ENCODE results near the gene ASTN1. TPM values are rescaled to one million over a fixed set of nuclear protein-coding genes. Genes with fewer than 3 reads are reported as not detected.
A peak's percentile ranks its signal among the peaks of the same experiment; 100 is the strongest.

Gene ASTN1
- total and polyA plus RNA-seq, 9 of the 15 experiments (the other 6 are each of a cell fraction or from before 2014, with no cell fraction given), result 0.05 to 0.22 (median 0.18) TPM

DNA sequence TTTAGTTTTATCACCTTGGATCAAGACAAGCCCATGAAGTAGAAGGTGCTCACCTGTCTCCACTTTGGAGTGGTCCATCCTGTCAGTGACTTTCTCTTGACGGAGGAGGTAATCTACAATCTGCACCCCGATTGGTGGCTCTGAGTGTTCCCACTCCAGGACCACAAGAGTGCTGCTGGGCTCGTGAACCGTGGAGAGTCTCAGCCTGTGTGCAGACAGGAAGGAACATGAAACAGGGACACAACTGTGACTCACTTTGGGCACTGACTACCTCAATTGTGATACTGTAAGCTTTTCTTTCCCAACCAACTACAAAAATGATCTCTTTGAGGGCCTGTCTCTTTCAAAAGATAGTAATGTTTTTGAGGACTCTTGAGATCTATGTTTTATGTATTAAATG, 280.2 kb downstream of the ASTN1 start (continued):
- TF ChIP-seq, protein P1, sequence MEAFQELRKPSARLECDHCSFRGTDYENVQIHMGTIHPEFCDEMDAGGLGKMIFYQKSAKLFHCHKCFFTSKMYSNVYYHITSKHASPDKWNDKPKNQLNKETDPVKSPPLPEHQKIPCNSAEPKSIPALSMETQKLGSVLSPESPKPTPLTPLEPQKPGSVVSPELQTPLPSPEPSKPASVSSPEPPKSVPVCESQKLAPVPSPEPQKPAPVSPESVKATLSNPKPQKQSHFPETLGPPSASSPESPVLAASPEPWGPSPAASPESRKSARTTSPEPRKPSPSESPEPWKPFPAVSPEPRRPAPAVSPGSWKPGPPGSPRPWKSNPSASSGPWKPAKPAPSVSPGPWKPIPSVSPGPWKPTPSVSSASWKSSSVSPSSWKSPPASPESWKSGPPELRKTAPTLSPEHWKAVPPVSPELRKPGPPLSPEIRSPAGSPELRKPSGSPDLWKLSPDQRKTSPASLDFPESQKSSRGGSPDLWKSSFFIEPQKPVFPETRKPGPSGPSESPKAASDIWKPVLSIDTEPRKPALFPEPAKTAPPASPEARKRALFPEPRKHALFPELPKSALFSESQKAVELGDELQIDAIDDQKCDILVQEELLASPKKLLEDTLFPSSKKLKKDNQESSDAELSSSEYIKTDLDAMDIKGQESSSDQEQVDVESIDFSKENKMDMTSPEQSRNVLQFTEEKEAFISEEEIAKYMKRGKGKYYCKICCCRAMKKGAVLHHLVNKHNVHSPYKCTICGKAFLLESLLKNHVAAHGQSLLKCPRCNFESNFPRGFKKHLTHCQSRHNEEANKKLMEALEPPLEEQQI (IDR thresholded peaks at IDR 0.05), result no peak
- TF ChIP-seq STAT5A (IDR thresholded peaks at IDR 0.05; ENCODE audit: borderline replicate concordance, low read length), result no peak
- TF ChIP-seq, protein P2, sequence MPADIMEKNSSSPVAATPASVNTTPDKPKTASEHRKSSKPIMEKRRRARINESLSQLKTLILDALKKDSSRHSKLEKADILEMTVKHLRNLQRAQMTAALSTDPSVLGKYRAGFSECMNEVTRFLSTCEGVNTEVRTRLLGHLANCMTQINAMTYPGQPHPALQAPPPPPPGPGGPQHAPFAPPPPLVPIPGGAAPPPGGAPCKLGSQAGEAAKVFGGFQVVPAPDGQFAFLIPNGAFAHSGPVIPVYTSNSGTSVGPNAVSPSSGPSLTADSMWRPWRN (IDR thresholded peaks at IDR 0.05; ENCODE audit: low read depth), result no peak

DNA sequence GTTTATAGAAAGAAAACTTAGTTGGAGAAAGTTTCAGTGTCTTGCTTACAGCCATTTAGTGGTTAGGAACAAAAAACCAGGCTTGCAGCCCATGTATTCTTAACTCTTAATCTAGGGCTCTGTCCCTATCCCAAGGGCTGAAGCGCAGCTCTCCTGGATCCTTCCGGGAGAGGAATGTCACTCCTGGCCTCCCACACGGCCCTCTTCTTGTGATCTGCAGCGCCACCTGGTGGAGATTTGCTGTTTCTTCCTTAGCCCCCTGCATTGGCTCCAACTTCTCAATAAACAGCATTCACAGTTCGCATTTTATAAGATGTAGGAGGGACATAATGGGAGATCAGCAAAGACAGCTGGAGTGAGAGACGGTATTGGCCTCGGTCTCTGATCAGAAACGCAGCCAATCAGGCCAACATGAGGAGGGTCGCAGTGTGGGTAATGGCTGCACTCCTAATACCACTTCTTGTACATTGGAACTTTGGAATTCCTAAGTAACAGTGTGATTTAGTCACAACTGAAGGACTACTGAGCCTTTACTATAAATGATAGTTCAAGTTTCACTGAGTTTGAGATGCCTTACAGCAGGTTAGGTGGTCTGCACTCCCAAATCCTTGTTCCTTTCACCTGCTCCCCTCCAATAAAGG, 283.4 kb downstream of the ASTN1 start:
- in situ Hi-C loops (cut with MboI), result loop anchor here (5.0 to 10.0 kb wide), 2 partner anchors 324 to 506 kb away; no protein-coding TSS in a partner anchor
- H3K79me2 ChIP-seq (ENCODE audit: control insufficient read depth, insufficient read depth, low read length), result no peaks in the 10 kb centered on the region
- WGBS (ENCODE audit: insufficient coverage, low coverage, missing lambda C conversion rate), result 5% methylated on average over 9 of the region's 9 CpGs
- no TSS peak for BruUV-seq (replicated peaks)
- DNase-seq (ENCODE audit: extremely low read depth in 1 of 4, low spot score in 3 of 4) (peak; percentile 81 to 92 (median 91)), FAIRE-seq (peak; percentile 75), ATAC-seq (peak; percentile 67)
- H3K9me1 ChIP-seq (ENCODE audit: control insufficient read depth, insufficient read depth, low read length), result peaks cover 4% of the 10 kb centered on the region
- H3K4me1 ChIP-seq (replicated peaks in 1 of 2; ENCODE audit: control insufficient read depth in 2 of 2, insufficient read depth in 2 of 2, low read length in 2 of 2), result peaks cover 33 to 50% of the 10 kb centered on the region in 2 experiments
- H3K27me3 ChIP-seq (ENCODE audit: control insufficient read depth in 2 of 2, insufficient read depth in 2 of 2, low read length in 2 of 2), result no peaks in the 10 kb centered on the region
- H3K27ac ChIP-seq (ENCODE audit: extremely low read depth, low read depth, low read length), result peak overlapping the region; percentile 88
- no peaks in the 10 kb centered on the region for H4K20me1 ChIP-seq (replicated peaks; ENCODE audit: control insufficient read depth, insufficient read depth, low read length)
- no peak overlapping the region for H3K4me3 ChIP-seq
- POLR2A ChIA-PET, result interaction anchor here (0.6 kb wide), 1 partner anchor 42 kb away, joined by 3 read pairs; no protein-coding TSS in a partner anchor
- H2AFZ ChIP-seq (ENCODE audit: low read depth, low read length), result peak overlapping the region; percentile 95
- H3K36me3 ChIP-seq (ENCODE audit: control insufficient read depth, insufficient read depth, low read length), result no peaks in the 10 kb centered on the region
- no peaks in the 10 kb centered on the region for H3K9me3 ChIP-seq (replicated peaks; ENCODE audit: control insufficient read depth, insufficient read depth, low read depth, low read length)
- peak overlapping the region; percentile 83 for H3K4me2 ChIP-seq (ENCODE audit: insufficient read depth, low read length)
- intact Hi-C loops (cut with micrococcal nuclease), result loop anchor here (1.0 to 2.0 kb wide), 6 partner anchors 38 to 506 kb away; no protein-coding TSS in a partner anchor
- peak overlapping the region; percentile 8 to 66; a peak in 2 of 4 replicates for H3K9ac ChIP-seq (ENCODE audit: insufficient read depth in 1 of 2, low read depth in 2 of 2, low read length in 2 of 2)
- CTCF ChIA-PET (ENCODE audit: low intra/inter-chr PET ratio), result interaction anchor here (0.6 to 2.9 kb wide), 6 partner anchors 68 to 1507 kb away, joined by 3 to 44 read pairs (median 4); no protein-coding TSS in a partner anchor
- 0 out of 2 replicates have a peak, but pooled peaks have one; percentile 8 for TF ChIP-seq ZNF23 (CRISPR knock-in tag; IDR thresholded peaks at IDR 0.05)
- TF ChIP-seq PURB (CRISPR knock-in tag; IDR thresholded peaks at IDR 0.05; ENCODE audit: low read depth), result no peak
- 0 out of 2 replicates have a peak, but pooled peaks have one; percentile 38 for TF ChIP-seq ZNF586 (CRISPR knock-in tag; conservative IDR thresholded peaks at IDR 0.05)
- no peak for TF ChIP-seq PTTG1 (tag; IDR thresholded peaks at IDR 0.05; ENCODE audit: low read depth)
- TF ChIP-seq, protein P3, sequence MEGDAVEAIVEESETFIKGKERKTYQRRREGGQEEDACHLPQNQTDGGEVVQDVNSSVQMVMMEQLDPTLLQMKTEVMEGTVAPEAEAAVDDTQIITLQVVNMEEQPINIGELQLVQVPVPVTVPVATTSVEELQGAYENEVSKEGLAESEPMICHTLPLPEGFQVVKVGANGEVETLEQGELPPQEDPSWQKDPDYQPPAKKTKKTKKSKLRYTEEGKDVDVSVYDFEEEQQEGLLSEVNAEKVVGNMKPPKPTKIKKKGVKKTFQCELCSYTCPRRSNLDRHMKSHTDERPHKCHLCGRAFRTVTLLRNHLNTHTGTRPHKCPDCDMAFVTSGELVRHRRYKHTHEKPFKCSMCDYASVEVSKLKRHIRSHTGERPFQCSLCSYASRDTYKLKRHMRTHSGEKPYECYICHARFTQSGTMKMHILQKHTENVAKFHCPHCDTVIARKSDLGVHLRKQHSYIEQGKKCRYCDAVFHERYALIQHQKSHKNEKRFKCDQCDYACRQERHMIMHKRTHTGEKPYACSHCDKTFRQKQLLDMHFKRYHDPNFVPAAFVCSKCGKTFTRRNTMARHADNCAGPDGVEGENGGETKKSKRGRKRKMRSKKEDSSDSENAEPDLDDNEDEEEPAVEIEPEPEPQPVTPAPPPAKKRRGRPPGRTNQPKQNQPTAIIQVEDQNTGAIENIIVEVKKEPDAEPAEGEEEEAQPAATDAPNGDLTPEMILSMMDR (IDR thresholded peaks at IDR 0.05 in 2 of 3, conservative IDR thresholded peaks at IDR 0.05 in 1 of 3; ENCODE audit: insufficient read depth in 2 of 3, low read depth in 1 of 3, low read length in 3 of 3), result peak; percentile 86 to 96 (median 95)
- TF ChIP-seq SMARCA4 (IDR thresholded peaks at IDR 0.05), result peak; percentile 28; the same call in 1 of the 2 replicates
- TF ChIP-seq STAG1 (CRISPR knock-in tag; IDR thresholded peaks at IDR 0.05; ENCODE audit: borderline replicate concordance), result peak; percentile 63; the same call in 1 of the 2 replicates
- 0 out of 2 replicates have a peak, but pooled peaks have one; percentile 49 for TF ChIP-seq ETV1 (tag; conservative IDR thresholded peaks at IDR 0.05; ENCODE audit: low read depth)
- TF ChIP-seq THRAP3 (IDR thresholded peaks at IDR 0.05; ENCODE audit: borderline replicate concordance), result 0 out of 2 replicates have a peak, but pooled peaks have one; percentile 19
- TF ChIP-seq, protein P4, sequence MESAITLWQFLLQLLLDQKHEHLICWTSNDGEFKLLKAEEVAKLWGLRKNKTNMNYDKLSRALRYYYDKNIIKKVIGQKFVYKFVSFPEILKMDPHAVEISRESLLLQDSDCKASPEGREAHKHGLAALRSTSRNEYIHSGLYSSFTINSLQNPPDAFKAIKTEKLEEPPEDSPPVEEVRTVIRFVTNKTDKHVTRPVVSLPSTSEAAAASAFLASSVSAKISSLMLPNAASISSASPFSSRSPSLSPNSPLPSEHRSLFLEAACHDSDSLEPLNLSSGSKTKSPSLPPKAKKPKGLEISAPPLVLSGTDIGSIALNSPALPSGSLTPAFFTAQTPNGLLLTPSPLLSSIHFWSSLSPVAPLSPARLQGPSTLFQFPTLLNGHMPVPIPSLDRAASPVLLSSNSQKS (CRISPR knock-in tag; IDR thresholded peaks at IDR 0.05), result no peak

Measured in K562 (cell line).